Keratinocyte (primary cell): ENCODE data around the gene SSBP2. TPM values are rescaled to one million over a fixed set of nuclear protein-coding genes. Genes with fewer than 3 reads are reported as not detected.
"Not testable (repeated sequence)": the region's sequence is repeated elsewhere in the genome, so short reads cannot be mapped to it uniquely, and the experiment has no call there.

Source experiments
- DNase-seq: peaks from one replicate; pipeline ENCODE4 v3.0.0-alpha.2; 2011; ENCODE audit warnings: low read depth, missing footprints, low spot score
- FAIRE-seq: peaks from 2 replicates; lab custom pipeline; 2011; peaks lifted over from hg19 to GRCh38; lab: Jason Lieb, UNC
- H2AFZ ChIP-seq: 2 replicates; pipeline ENCODE4 v1.6.0; 2012; ENCODE audit warnings: low read length, control low read depth, inconsistent platforms; ENCODE audit not compliant: control insufficient read depth
- H3K27ac ChIP-seq: 2 replicates; pipeline ENCODE4 v1.5.1; 2011; ENCODE audit warnings: low read length; ENCODE audit not compliant: control insufficient read depth, insufficient read depth
- H3K27me3 ChIP-seq: 3 replicates; pipeline ENCODE4 v1.6.0; 2011; ENCODE audit warnings: low read length; ENCODE audit not compliant: control insufficient read depth, insufficient read depth; ENCODE audit errors: extremely low read depth
- H3K36me3 ChIP-seq, 2 experiments: 2 replicates in 1 of 2; 3 replicates in 1 of 2; pipeline ENCODE4 v1.5.1; 2011; ENCODE audit warnings: low read length in 2 of 2, mild to moderate bottlenecking in 1 of 2; ENCODE audit not compliant: control insufficient read depth in 2 of 2, insufficient read depth in 2 of 2; ENCODE audit errors: extremely low read depth in 1 of 2
- H3K4me1 ChIP-seq: 3 replicates; pipeline ENCODE4 v1.5.1; 2011; ENCODE audit warnings: low read length; ENCODE audit not compliant: control insufficient read depth, insufficient read depth; ENCODE audit errors: extremely low read depth
- H3K4me2 ChIP-seq: 3 replicates; pipeline ENCODE4 v1.6.0; 2011; ENCODE audit warnings: low read depth, low read length; ENCODE audit not compliant: control insufficient read depth, insufficient read depth; ENCODE audit errors: extremely low read depth
- H3K4me3 ChIP-seq, 3 experiments: fragments of 200-600 bp in 1 of 3; sonication (generic) in 1 of 3; 2 replicates in 2 of 3; 3 replicates in 1 of 3; pipeline ENCODE4 v1.5.1; 2011 to 2016; ENCODE audit warnings: low read length in 3 of 3, mild to moderate bottlenecking in 3 of 3, control low read depth in 2 of 3, inconsistent platforms in 1 of 3, low read depth in 1 of 3, mixed read lengths in 1 of 3, mixed run types in 1 of 3, moderate library complexity in 1 of 3; ENCODE audit not compliant: control insufficient read depth in 2 of 3, insufficient read depth in 2 of 3; ENCODE audit errors: extremely low read depth in 1 of 3
- H3K79me2 ChIP-seq: 2 replicates; pipeline ENCODE4 v1.6.0; 2012; ENCODE audit warnings: low read length; ENCODE audit not compliant: control insufficient read depth, insufficient read depth
- H3K9ac ChIP-seq: 3 replicates; pipeline ENCODE4 v1.6.0; 2011; ENCODE audit warnings: low read length; ENCODE audit not compliant: control insufficient read depth, insufficient read depth; ENCODE audit errors: extremely low read depth
- H3K9me1 ChIP-seq: 3 replicates; pipeline ENCODE4 v1.6.0; 2011; ENCODE audit warnings: low read length; ENCODE audit not compliant: control insufficient read depth, insufficient read depth; ENCODE audit errors: extremely low read depth
- H3K9me3 ChIP-seq: 2 replicates; pipeline ENCODE4 v1.5.1; 2012; ENCODE audit warnings: low read depth, low read length; ENCODE audit not compliant: control insufficient read depth
- H4K20me1 ChIP-seq: 3 replicates; pipeline ENCODE4 v1.6.0; 2011; ENCODE audit warnings: low read length; ENCODE audit not compliant: control insufficient read depth, insufficient read depth; ENCODE audit errors: extremely low read depth
- CTCF ChIP-seq, 3 experiments: IDR thresholded peaks in 1 of 3; conservative IDR thresholded peaks in 1 of 3; optimal IDR thresholded peaks in 1 of 3; 2 replicates in 2 of 3; 3 replicates in 1 of 3; pipeline versions ENCODE3 to v1.5.1; 2011; ENCODE audit warnings: low read length in 3 of 3, mild to moderate bottlenecking in 3 of 3, moderate library complexity in 2 of 3, control low read depth in 1 of 3, inconsistent platforms in 1 of 3; ENCODE audit not compliant: insufficient read depth in 2 of 3; ENCODE audit errors: extremely low read depth in 1 of 3
- EZH2 ChIP-seq: IDR thresholded peaks from one replicate; pipeline ENCODE4 v1.6.1; 2012; ENCODE audit warnings: inconsistent platforms, mild to moderate bottlenecking, low read length, moderate library complexity
- dilution Hi-C: fragments of 300-500 bp; cut with MboI; formaldehyde crosslinking; loops from one replicate; pipeline ENCODE4 v1.7.0; 2020; ENCODE audit warnings: low sequenced_read_pairs; ENCODE audit not compliant: extremely low pct_ligation_motif_present
- polyA plus RNA-seq, 5 experiments: library from polyadenylated mRNA; depleted of rRNA in 3 of 5; stranded (reverse) in 3 of 5; stranded (forward) in 1 of 5; unstranded in 1 of 5; fragments of >200 nt; gene quantifications; 1 replicate in 1 of 5; 2 replicates in 3 of 5; 3 replicates in 1 of 5; pipeline versions ENCODE4 v1.2.1 to v1.2.3, GENCODE V29; 2011 to 2012; ENCODE audit warnings: missing spikeins in 2 of 5, low read depth in 1 of 5, low replicate concordance in 1 of 5

The SSBP2 gene
- polyA plus RNA-seq, 1 donor (not counting 4 experiments of a cell fraction or from before 2014, with no cell fraction given) = 14.6 TPM

GRCh38 chr5:81505672-81506071, 245.2 kb downstream of the SSBP2 start:
- dilution Hi-C loops = loop anchor here (25.0 kb wide), 1 partner anchor 332 kb away; no protein-coding TSS in a partner anchor
- H4K20me1 ChIP-seq = no peaks in the 10 kb centered on the region
- no peak overlapping the region for H3K4me3 ChIP-seq
- no peaks in the 10 kb centered on the region for H3K36me3 ChIP-seq
- H3K4me2 ChIP-seq = no peak overlapping the region
- H3K79me2 ChIP-seq = no peaks in the 10 kb centered on the region
- no peak overlapping the region for H3K9ac ChIP-seq
- H3K27ac ChIP-seq = no peak overlapping the region
- DNase-seq (no peak), FAIRE-seq (no peak)
- TF ChIP-seq CTCF (optimal IDR thresholded peaks at IDR 0.05 in 1 of 3, IDR thresholded peaks at IDR 0.05 in 1 of 3, conservative IDR thresholded peaks at IDR 0.05 in 1 of 3; ENCODE audit: extremely low read depth in 1 of 3, insufficient read depth in 2 of 3, low read length in 3 of 3) (no peak), EZH2 (no peak)
- H3K27me3 ChIP-seq = no peaks in the 10 kb centered on the region
- no peaks in the 10 kb centered on the region for H3K9me1 ChIP-seq
- H3K4me1 ChIP-seq = no peaks in the 10 kb centered on the region
- H3K9me3 ChIP-seq = no peaks in the 10 kb centered on the region
- H2AFZ ChIP-seq = no peak overlapping the region

- FAIRE-seq = not testable (repeated sequence)
These were observed 247.3 kb downstream of the SSBP2 start for GRCh38 chr5:81503602-81504001.

DNA sequence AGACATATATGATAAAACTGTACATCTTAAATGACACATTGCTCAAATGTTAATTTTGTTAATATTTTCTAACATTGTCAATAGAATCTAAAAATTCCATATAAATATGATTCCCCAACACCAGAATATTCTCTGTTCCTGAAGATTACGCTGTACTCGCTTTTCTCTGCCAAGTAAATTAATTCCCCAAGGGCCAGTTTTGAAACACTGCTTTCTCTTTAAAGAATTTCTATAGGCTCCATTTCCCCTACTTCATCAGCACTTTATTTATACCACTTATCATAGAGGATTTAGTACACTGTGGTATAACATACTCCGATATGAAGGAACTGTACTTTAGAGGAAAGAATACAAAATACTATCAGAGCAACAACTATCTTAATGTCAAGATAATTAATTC, 255.6 kb downstream of the SSBP2 start:
- TF ChIP-seq CTCF (optimal IDR thresholded peaks at IDR 0.05 in 1 of 3, IDR thresholded peaks at IDR 0.05 in 1 of 3, conservative IDR thresholded peaks at IDR 0.05 in 1 of 3; ENCODE audit: extremely low read depth in 1 of 3, insufficient read depth in 2 of 3, low read length in 3 of 3) (no peak), EZH2 (no peak)
- H3K9me1 ChIP-seq = no peaks in the 10 kb centered on the region
- H3K9me3 ChIP-seq = no peaks in the 10 kb centered on the region
- no peak overlapping the region for H3K27ac ChIP-seq
- H3K4me2 ChIP-seq = no peak overlapping the region
- no peak for FAIRE-seq
- H2AFZ ChIP-seq = no peak overlapping the region
- no peaks in the 10 kb centered on the region for H3K27me3 ChIP-seq
- no peaks in the 10 kb centered on the region for H3K4me1 ChIP-seq
- no peaks in the 10 kb centered on the region for H4K20me1 ChIP-seq
- no peak overlapping the region for H3K9ac ChIP-seq
- no peaks in the 10 kb centered on the region for H3K36me3 ChIP-seq
- dilution Hi-C loops = no loop called here
- no peak overlapping the region for H3K4me3 ChIP-seq
- DNase-seq = no peak
- H3K79me2 ChIP-seq = no peaks in the 10 kb centered on the region

More at GRCh38 chr5:81503602-81504001, 247.3 kb downstream of the SSBP2 start:
- not testable (repeated sequence) for H3K9me1 ChIP-seq, H3K27ac ChIP-seq, H3K4me1 ChIP-seq, H4K20me1 ChIP-seq, H3K36me3 ChIP-seq, H2AFZ ChIP-seq, H3K4me3 ChIP-seq, H3K79me2 ChIP-seq, H3K9ac ChIP-seq, H3K27me3 ChIP-seq, H3K9me3 ChIP-seq, DNase-seq, H3K4me2 ChIP-seq
- dilution Hi-C loops = loop anchor here (25.0 kb wide), 1 partner anchor 334 kb away; no protein-coding TSS in a partner anchor
